H1 (cell line): Measurements from ENCODE around the gene FAM120B. TPM values are rescaled to one million over a fixed set of nuclear protein-coding genes. Genes with fewer than 3 reads are reported as not detected.

Source experiments
- CTCF ChIA-PET: fragments of 300-600 bp; sonication (Branson Sonifier 250); formaldehyde crosslinking; loops from one replicate; lab custom pipeline; 2021; ENCODE audit not compliant: partially characterized antibody; lab: Charles Lee
- POLR2A ChIA-PET: fragments of 300-600 bp; sonication (Branson Sonifier 250); formaldehyde crosslinking; loops from one replicate; lab custom pipeline; 2021; ENCODE audit warnings: inconsistent platforms; ENCODE audit not compliant: partially characterized antibody; lab: Charles Lee
- DNase-seq, 2 experiments: peaks; one replicate each; pipeline versions ENCODE4 v3.0.0 to v3.0.0-alpha.2; 2010 to 2022; ENCODE audit warnings: low spot score in 2 of 2, low read depth in 1 of 2, mixed read lengths in 1 of 2
- FAIRE-seq: peaks from 2 replicates; lab custom pipeline; 2011; peaks lifted over from hg19 to GRCh38; lab: Jason Lieb, UNC
- H2AFZ ChIP-seq: 2 replicates; pipeline ENCODE4 v1.8.1; 2012; ENCODE audit warnings: low read length, inconsistent platforms
- H2AK5ac ChIP-seq: 2 replicates; pipeline ENCODE4 v1.6.1; 2013; ENCODE audit warnings: low read depth, low read length
- H2BK120ac ChIP-seq: replicated peaks from 2 replicates; pipeline ENCODE3; 2013; ENCODE audit warnings: low read depth, low read length, inconsistent platforms
- H2BK12ac ChIP-seq: 2 replicates; pipeline ENCODE4 v1.6.1; 2013; ENCODE audit warnings: low read depth, low read length
- H2BK15ac ChIP-seq: 2 replicates; pipeline ENCODE4 v1.6.1; 2013; ENCODE audit warnings: low read length
- H2BK20ac ChIP-seq: 2 replicates; pipeline ENCODE4 v1.6.1; 2013; ENCODE audit warnings: low read length
- H2BK5ac ChIP-seq: 2 replicates; pipeline ENCODE4 v1.6.1; 2013; ENCODE audit warnings: low read depth, low read length
- H3K14ac ChIP-seq: 2 replicates; pipeline ENCODE4 v1.6.1; 2013; ENCODE audit warnings: inconsistent platforms; ENCODE audit not compliant: insufficient read length
- H3K18ac ChIP-seq: 2 replicates; pipeline ENCODE4 v1.6.1; 2013; ENCODE audit warnings: low read length; ENCODE audit errors: extremely low read depth
- H3K23ac ChIP-seq: 2 replicates; pipeline ENCODE4 v1.6.1; 2013; ENCODE audit warnings: inconsistent platforms; ENCODE audit not compliant: insufficient read length
- H3K23me2 ChIP-seq: 2 replicates; pipeline ENCODE4 v1.6.1; 2013; ENCODE audit warnings: low read depth, low read length
- H3K27ac ChIP-seq: 2 replicates; pipeline ENCODE4 v1.6.1; 2011; ENCODE audit warnings: low read depth, low read length, inconsistent platforms
- H3K27me3 ChIP-seq, 4 experiments: replicated peaks in 1 of 4; 1 replicate in 1 of 4; 2 replicates in 3 of 4; pipeline versions ENCODE4 v1.6.1 to v1.8.1; 2011 to 2013; ENCODE audit warnings: low read length in 3 of 4, mild to moderate bottlenecking in 3 of 4, inconsistent platforms in 2 of 4, mixed read lengths in 2 of 4, moderate library complexity in 1 of 4; ENCODE audit not compliant: control insufficient read depth in 3 of 4, insufficient read depth in 3 of 4; ENCODE audit errors: extremely low read depth in 1 of 4
- H3K36me3 ChIP-seq, 4 experiments: 2 replicates each; pipeline versions ENCODE4 v1.6.1 to v1.8.1; 2011 to 2013; ENCODE audit warnings: mild to moderate bottlenecking in 4 of 4, low read length in 3 of 4, moderate library complexity in 2 of 4, control low read depth in 1 of 4, inconsistent platforms in 1 of 4; ENCODE audit not compliant: insufficient read depth in 4 of 4, control insufficient read depth in 2 of 4
- H3K4ac ChIP-seq: replicated peaks from 2 replicates; pipeline ENCODE3; 2013; ENCODE audit warnings: low read length, low read depth, mixed read lengths, inconsistent platforms; ENCODE audit not compliant: insufficient read length
- H3K4me1 ChIP-seq, 4 experiments: replicated peaks in 1 of 4; 1 replicate in 1 of 4; 2 replicates in 3 of 4; pipeline versions ENCODE4 v1.6.1 to v1.8.1; 2011 to 2013; ENCODE audit warnings: low read length in 3 of 4, inconsistent platforms in 2 of 4, mixed read lengths in 1 of 4; ENCODE audit not compliant: insufficient read depth in 4 of 4, control insufficient read depth in 3 of 4
- H3K4me2 ChIP-seq, 2 experiments: 2 replicates each; pipeline versions ENCODE4 v1.6.1 to v1.8.1; 2011 to 2013; ENCODE audit warnings: low read depth in 2 of 2, low read length in 2 of 2, control low read depth in 1 of 2, inconsistent platforms in 1 of 2, mild to moderate bottlenecking in 1 of 2; ENCODE audit not compliant: insufficient read depth in 1 of 2
- H3K4me3 ChIP-seq, 4 experiments: fragments of 200-600, 300-600 bp in 1 of 4; sonication (generic), shearing (Covaris generic), sonication (Bioruptor Twin) in 1 of 4; 2 replicates each; pipeline versions ENCODE4 v1.5.1 to v1.8.1; 2011 to 2016; ENCODE audit warnings: low read length in 4 of 4, low read depth in 3 of 4, control low read depth in 2 of 4, inconsistent platforms in 2 of 4, mild to moderate bottlenecking in 2 of 4, mixed read lengths in 1 of 4, moderate library complexity in 1 of 4; ENCODE audit not compliant: insufficient read depth in 2 of 4; ENCODE audit errors: extremely low read depth in 1 of 4
- H3K56ac ChIP-seq: replicated peaks from 2 replicates; pipeline ENCODE3; 2013; ENCODE audit warnings: low read depth, mild to moderate bottlenecking, mixed read lengths, low read length, inconsistent platforms; ENCODE audit not compliant: insufficient read length
- H3K79me1 ChIP-seq: 2 replicates; pipeline ENCODE4 v1.6.1; 2013; ENCODE audit warnings: low read depth, low read length, control low read depth
- H3K79me2 ChIP-seq, 2 experiments: 2 replicates each; pipeline versions ENCODE4 v1.6.1 to v1.8.1; 2012 to 2013; ENCODE audit warnings: low read length in 2 of 2, mild to moderate bottlenecking in 2 of 2, inconsistent platforms in 1 of 2; ENCODE audit not compliant: insufficient read depth in 2 of 2, control insufficient read depth in 1 of 2
- H3K9ac ChIP-seq, 4 experiments: replicated peaks in 1 of 4; 1 replicate in 1 of 4; 2 replicates in 3 of 4; pipeline versions ENCODE4 v1.6.1 to v1.8.1; 2011 to 2013; ENCODE audit warnings: low read depth in 3 of 4, low read length in 3 of 4, control low read depth in 2 of 4, mild to moderate bottlenecking in 2 of 4, moderate library complexity in 2 of 4, inconsistent platforms in 1 of 4; ENCODE audit errors: extremely low read depth in 1 of 4
- H3K9me3 ChIP-seq, 2 experiments: 2 replicates each; pipeline versions ENCODE4 v1.6.1 to v1.8.1; 2012 to 2013; ENCODE audit warnings: mild to moderate bottlenecking in 2 of 2, moderate library complexity in 2 of 2, control low read depth in 1 of 2, inconsistent platforms in 1 of 2, low read depth in 1 of 2, low read length in 1 of 2, mixed read lengths in 1 of 2; ENCODE audit not compliant: insufficient read depth in 2 of 2
- H4K20me1 ChIP-seq, 2 experiments: replicated peaks in 1 of 2; 2 replicates each; pipeline versions ENCODE3 to v1.8.1; 2011 to 2013; ENCODE audit warnings: inconsistent platforms in 2 of 2, low read length in 2 of 2, mild to moderate bottlenecking in 1 of 2; ENCODE audit not compliant: insufficient read depth in 2 of 2, control insufficient read depth in 1 of 2
- H4K5ac ChIP-seq: 2 replicates; pipeline ENCODE4 v1.6.1; 2013; ENCODE audit warnings: low read length, low read depth, mixed read lengths, inconsistent platforms; ENCODE audit not compliant: insufficient read length
- H4K8ac ChIP-seq: 2 replicates; pipeline ENCODE4 v1.8.0; 2013; ENCODE audit warnings: mild to moderate bottlenecking, moderate library complexity, low read length, inconsistent platforms; ENCODE audit not compliant: insufficient read depth; ENCODE audit errors: extremely low read depth
- H4K91ac ChIP-seq: replicated peaks from 2 replicates; pipeline ENCODE3; 2013; ENCODE audit warnings: low read length, mixed read lengths, inconsistent platforms; ENCODE audit not compliant: insufficient read length
- ATF3 ChIP-seq: IDR thresholded peaks from 2 replicates; pipeline ENCODE4 v1.6.1; 2011; ENCODE audit warnings: low read depth, mild to moderate bottlenecking, low read length; ENCODE audit not compliant: insufficient read depth
- EP300 ChIP-seq, 2 experiments: IDR thresholded peaks; 1 replicate in 1 of 2; 2 replicates in 1 of 2; pipeline ENCODE4 v1.6.1; 2011 to 2012; ENCODE audit warnings: low read depth in 2 of 2, low read length in 2 of 2, mild to moderate bottlenecking in 2 of 2, borderline replicate concordance in 1 of 2, inconsistent platforms in 1 of 2, moderate library complexity in 1 of 2
- EZH2 ChIP-seq: fragments of 200-600 bp; sonication (generic); IDR thresholded peaks from 2 replicates; pipeline ENCODE4 v1.7.1; 2012; ENCODE audit warnings: low read depth, mild to moderate bottlenecking, moderate library complexity, low read length, inconsistent platforms; ENCODE audit not compliant: severe bottlenecking
- GTF2F1 ChIP-seq: IDR thresholded peaks from 2 replicates; pipeline ENCODE4 v1.6.1; 2012; ENCODE audit warnings: low read depth, low read length, improper control_type of control experiment, borderline replicate concordance
- JUND ChIP-seq: IDR thresholded peaks from 2 replicates; pipeline ENCODE4 v1.6.1; 2011; ENCODE audit warnings: mild to moderate bottlenecking, improper control_type of control experiment, low read length
- MAFK ChIP-seq: IDR thresholded peaks from 2 replicates; pipeline ENCODE4 v1.6.1; 2012; ENCODE audit warnings: low read depth, mild to moderate bottlenecking, improper control_type of control experiment, low read length
- RFX5 ChIP-seq: IDR thresholded peaks from 2 replicates; pipeline ENCODE4 v1.6.1; 2011; ENCODE audit warnings: low read depth, low read length, improper control_type of control experiment, borderline replicate concordance
- SAP30 ChIP-seq: fragments of 300-600 bp; sonication (generic); IDR thresholded peaks from 2 replicates; pipeline ENCODE4 v1.7.1; 2012; ENCODE audit warnings: low read length, moderate library complexity, mild to moderate bottlenecking, inconsistent platforms; ENCODE audit not compliant: insufficient read depth, insufficient replicate concordance
- SIX5 ChIP-seq: IDR thresholded peaks from 2 replicates; pipeline ENCODE4 v1.6.1; 2011; ENCODE audit warnings: mild to moderate bottlenecking, low read depth, low read length
- TCF12 ChIP-seq: IDR thresholded peaks from 2 replicates; pipeline ENCODE4 v1.6.1; 2011; ENCODE audit warnings: low read depth, mild to moderate bottlenecking, low read length
- WGBS, 2 experiments: shearing (Covaris generic) in 1 of 2; methylation state at CpG; one replicate each; pipeline versions ENCODE4 v1.1.6 to v1.1.7; 2013 to 2015; ENCODE audit warnings: low lambda C conversion rate in 2 of 2, mixed read lengths in 2 of 2, inconsistent platforms in 1 of 2, low coverage in 1 of 2, missing lambda C conversion rate in 1 of 2; ENCODE audit not compliant: insufficient replicate concordance in 2 of 2, insufficient coverage in 1 of 2, insufficient read length in 1 of 2; ENCODE audit errors: extremely low coverage in 1 of 2, missing lambda C conversion rate in 1 of 2; 5-methylcytosine and 5-hydroxymethylcytosine counted together
- polyA plus RNA-seq, 7 experiments: library from polyadenylated mRNA; depleted of rRNA in 3 of 7; stranded (reverse) in 5 of 7; unstranded in 2 of 7; fragments of >200 nt in 5 of 7; fragments of 200-250 nt in 2 of 7; gene quantifications; 1 replicate in 5 of 7; 2 replicates in 1 of 7; 4 replicates in 1 of 7; pipeline versions ENCODE4 v1.2.1 to v1.2.3, GENCODE V29; 2011 to 2013; ENCODE audit warnings: missing spikeins in 2 of 7, mixed read lengths in 2 of 7
- total RNA-seq: library from RNA; stranded (reverse); fragmentation: NEBNext Ultra II Directional; extraction: Animal tissue kit (Norgen Biotek cat#: 25700); gene quantifications from 2 replicates; pipeline ENCODE4 v1.2.1, GENCODE V29; 2021

The FAM120B gene
- total and polyA plus RNA-seq, 2 of the 8 experiments (the other 6 are each of a cell fraction or from before 2014, with no cell fraction given) = 5.1 to 12.5 TPM

- H3K23me2 ChIP-seq = peaks cover 5% of the 10 kb centered on the region; the same call in 1 of the 2 replicates
- no peaks in the 10 kb centered on the region for H3K36me3 ChIP-seq
- H3K4me2 ChIP-seq = no peak overlapping the region
- no peak overlapping the region for H3K27ac ChIP-seq
- no peak overlapping the region for H4K5ac ChIP-seq
- no peak overlapping the region for H3K9ac ChIP-seq
- H3K79me1 ChIP-seq = no peaks in the 10 kb centered on the region
- DNase-seq (no peak), FAIRE-seq (no peak)
- no peak overlapping the region for H2BK15ac ChIP-seq
- no peaks in the 10 kb centered on the region for H3K9me3 ChIP-seq
- H3K79me2 ChIP-seq = no peaks in the 10 kb centered on the region
- H3K14ac ChIP-seq = no peak overlapping the region
- H3K18ac ChIP-seq = no peak overlapping the region
- H3K27me3 ChIP-seq = no peaks in the 10 kb centered on the region
- 95% methylated on average over 26 of the region's 26 CpGs; no CpG with 5 or more reads in 1 of the 2 experiments for WGBS, 2 experiments
- H2BK12ac ChIP-seq = no peak overlapping the region
- peak overlapping the region; percentile 66 for H4K8ac ChIP-seq
- peaks cover 0 to 4% (median under 1%) of the 10 kb centered on the region in 4 experiments; a peak in 1 of 7 replicates for H3K4me1 ChIP-seq
- no peak overlapping the region for H4K91ac ChIP-seq
- no peak overlapping the region for H2BK5ac ChIP-seq
- H2BK20ac ChIP-seq = no peak overlapping the region
- H2BK120ac ChIP-seq = no peak overlapping the region
- H3K4ac ChIP-seq = no peak overlapping the region
- ChIA-PET POLR2A (no interaction called here), CTCF (interaction anchor here (1.4 kb wide), 1 partner anchor 15 kb away, joined by 3 read pairs; no protein-coding TSS in a partner anchor)
- H2AFZ ChIP-seq = 0 out of 2 replicates have a peak overlapping the region, but pooled peaks have one; percentile 62
- H2AK5ac ChIP-seq = no peak overlapping the region
- H3K56ac ChIP-seq = no peak overlapping the region
- H3K4me3 ChIP-seq = no peak overlapping the region
- no peak overlapping the region for H3K23ac ChIP-seq
- H4K20me1 ChIP-seq = peaks cover 0 to 4% of the 10 kb centered on the region in 2 experiments
- TF ChIP-seq ATF3 (no peak), EP300 (IDR thresholded peaks at IDR 0.05; ENCODE audit: borderline replicate concordance in 1 of 2, low read depth in 2 of 2, low read length in 2 of 2) (no peak), SIX5 (no peak), MAFK (no peak), RFX5 (no peak), EZH2 (no peak), JUND (no peak), SAP30 (no peak), TCF12 (no peak), GTF2F1 (no peak)
Observed at GRCh38 chr6:170455335-170455979, 148.9 kb downstream of the FAM120B start.
